HepG2 (cell line): Measurements from ENCODE around the gene HMGN4. TPM values are rescaled to one million over a fixed set of nuclear protein-coding genes. Genes with fewer than 3 reads are reported as not detected.

Source experiments
- ASH2L ChIP-seq: fragments of 300-600, 200-600 bp; sonication (generic); IDR thresholded peaks from 2 replicates; pipeline ENCODE4 v1.7.0; 2017; ENCODE audit warnings: low read depth, mild to moderate bottlenecking, moderate library complexity, mixed read lengths, low read length; ENCODE audit not compliant: insufficient read length
- ATF7-NPFF ChIP-seq: sonication (generic); formaldehyde crosslinking; IDR thresholded peaks from 2 replicates; pipeline ENCODE4 v1.8.1; 2023; ENCODE audit warnings: mild to moderate bottlenecking, low read depth, missing genetic modification reagents, moderate library complexity
- CHD4 ChIP-seq: fragments of 200-600 bp; sonication (generic); IDR thresholded peaks from 2 replicates; pipeline ENCODE4 v1.7.0; 2017; ENCODE audit warnings: mild to moderate bottlenecking, low read length, borderline replicate concordance
- DPF2 ChIP-seq: sonication (generic); formaldehyde crosslinking; IDR thresholded peaks from 2 replicates; pipeline ENCODE4 v1.4.0; 2020; ENCODE audit warnings: mild to moderate bottlenecking, low read depth, missing genetic modification reagents, borderline replicate concordance
- ETV6 ChIP-seq: sonication (generic); formaldehyde crosslinking; conservative IDR thresholded peaks from 2 replicates; pipeline ENCODE4 v1.4.0; 2020; ENCODE audit warnings: missing genetic modification reagents
- IKZF4 ChIP-seq: sonication (generic); formaldehyde crosslinking; IDR thresholded peaks from 2 replicates; pipeline ENCODE4 v1.5.1; 2020; ENCODE audit warnings: borderline replicate concordance, mild to moderate bottlenecking, low read depth, missing genetic modification reagents; ENCODE audit errors: not compliant biosample characterization
- JDP2 ChIP-seq: sonication (generic); formaldehyde crosslinking; IDR thresholded peaks from 2 replicates; pipeline ENCODE4 v1.8.1; 2022; ENCODE audit warnings: missing genetic modification reagents, borderline replicate concordance
- KAT8 ChIP-seq: IDR thresholded peaks from 2 replicates; pipeline ENCODE4 v1.6.1; 2016; ENCODE audit warnings: missing genetic modification reagents, missing compliant biosample characterization
- LBX2 ChIP-seq: sonication (generic); formaldehyde crosslinking; IDR thresholded peaks from 2 replicates; pipeline ENCODE4 v1.5.0; 2020; ENCODE audit warnings: missing genetic modification reagents, mild to moderate bottlenecking, borderline replicate concordance
- NFKB2 ChIP-seq: sonication (generic); formaldehyde crosslinking; IDR thresholded peaks from 2 replicates; pipeline ENCODE4 v1.4.0; 2020; ENCODE audit warnings: missing genetic modification reagents, borderline replicate concordance
- POGK ChIP-seq: sonication (generic); formaldehyde crosslinking; conservative IDR thresholded peaks from 2 replicates; pipeline ENCODE4 v1.8.0; 2022; ENCODE audit warnings: mild to moderate bottlenecking, moderate library complexity, missing genetic modification reagents
- RFX5 ChIP-seq: IDR thresholded peaks from 2 replicates; pipeline ENCODE4 v1.6.1; 2011; ENCODE audit warnings: low read depth, low read length, improper control_type of control experiment
- ZFP37 ChIP-seq: sonication (generic); formaldehyde crosslinking; IDR thresholded peaks from 2 replicates; pipeline ENCODE4 v1.4.0; 2020; ENCODE audit warnings: missing genetic modification reagents, borderline replicate concordance
- ZMYM3 ChIP-seq: sonication (generic); formaldehyde crosslinking; IDR thresholded peaks from 2 replicates; pipeline ENCODE4 v1.5.1; 2020; ENCODE audit warnings: mild to moderate bottlenecking, missing genetic modification reagents
- ZNF264 ChIP-seq: sonication (generic); formaldehyde crosslinking; IDR thresholded peaks from 2 replicates; pipeline ENCODE4 v1.4.0; 2020; ENCODE audit warnings: missing genetic modification reagents
- ZNF317 ChIP-seq: sonication (generic); formaldehyde crosslinking; IDR thresholded peaks from 2 replicates; pipeline ENCODE4 v1.5.0; 2020; ENCODE audit warnings: mild to moderate bottlenecking, missing genetic modification reagents
- ZNF792 ChIP-seq: IDR thresholded peaks from 2 replicates; pipeline ENCODE4 v1.6.1; 2016
- polyA plus RNA-seq, 8 experiments: library from polyadenylated mRNA; depleted of rRNA in 3 of 8; stranded (reverse) in 7 of 8; unstranded in 1 of 8; fragments of >200 nt; fragmentation: Illumina TruSeq in 4 of 8; extraction: Trizol in 4 of 8; gene quantifications; 2 replicates each; pipeline versions ENCODE4 v1.2.1 to v1.2.3, GENCODE V29; 2011 to 2016; ENCODE audit warnings: low read depth in 4 of 8, missing spikeins in 1 of 8, mixed read lengths in 1 of 8; ENCODE audit not compliant: insufficient read depth in 1 of 8
- total RNA-seq, 5 experiments: library from RNA; depleted of rRNA; stranded (reverse); fragments of >200 nt; fragmentation: Illumina TruSeq; extraction: Trizol; gene quantifications; 2 replicates each; pipeline ENCODE4 v1.2.3, GENCODE V29; 2016; ENCODE audit warnings: low read depth in 1 of 5
- TF ChIP-seq, protein P1 (sequence below): sonication (generic); formaldehyde crosslinking; IDR thresholded peaks from 2 replicates; pipeline ENCODE4 v1.4.0; 2020; ENCODE audit warnings: missing genetic modification reagents
- TF ChIP-seq, protein P2 (sequence below): sonication (generic); formaldehyde crosslinking; IDR thresholded peaks from 2 replicates; pipeline ENCODE4 v1.4.0; 2020; ENCODE audit warnings: missing genetic modification reagents; ENCODE audit errors: not compliant biosample characterization
- TF ChIP-seq, protein P3 (sequence below): IDR thresholded peaks from 2 replicates; pipeline ENCODE4 v1.4.0; 2020; ENCODE audit warnings: mild to moderate bottlenecking, missing genetic modification reagents

HMGN4 gene
- total and polyA plus RNA-seq, 2 of the 13 experiments (the other 11 are each of a cell fraction or from before 2014, with no cell fraction given): 39.9 to 52.1 TPM

DNA sequence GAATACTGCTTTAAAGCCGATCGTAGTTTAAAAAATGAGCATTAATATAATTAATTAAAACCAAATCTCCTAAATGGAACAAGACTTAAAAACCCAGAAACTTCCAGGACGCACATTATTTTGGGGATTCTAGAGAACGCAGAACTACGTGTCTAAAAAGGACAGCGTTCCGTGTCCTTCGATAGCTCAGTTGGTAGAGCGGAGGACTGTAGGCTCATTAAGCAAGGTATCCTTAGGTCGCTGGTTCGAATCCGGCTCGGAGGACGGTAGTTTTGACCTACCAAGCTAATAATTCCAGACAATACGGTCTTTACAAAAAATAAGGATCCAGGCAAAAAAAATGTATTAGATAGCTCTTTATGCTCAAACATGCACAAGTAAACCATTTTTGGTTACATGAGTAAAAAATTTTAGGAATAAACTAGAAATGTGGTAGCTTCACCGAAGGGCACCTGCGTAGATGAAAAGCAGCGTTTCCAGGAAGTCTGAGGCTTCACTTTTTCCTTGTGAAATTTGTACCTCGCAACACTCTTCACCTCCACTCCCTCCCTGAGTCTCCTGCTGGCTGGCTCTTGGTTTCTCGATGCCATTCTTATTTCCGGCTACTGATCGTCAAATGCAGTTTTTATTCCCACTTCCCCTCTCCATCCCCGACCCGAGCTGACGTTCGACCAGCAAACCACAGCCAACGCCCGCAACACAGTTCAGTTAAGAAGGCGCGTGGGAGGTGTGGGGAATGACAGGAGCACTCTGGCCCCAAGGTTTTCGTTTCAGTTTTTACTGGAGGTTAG is 39.0 kb downstream of the HMGN4 start (continued):
- TF ChIP-seq ZMYM3 (CRISPR knock-in tag) (peak; percentile 55; the same call in 1 of the 2 replicates), POGK (CRISPR knock-in tag) (no peak), LBX2 (CRISPR knock-in tag) (no peak), DPF2 (no peak), ASH2L (no peak), ZNF264 (CRISPR knock-in tag) (no peak), ZNF792 (peak; percentile 56), ETV6 (no peak), NFKB2 (CRISPR knock-in tag) (0 out of 2 replicates have a peak, but pooled peaks have one; percentile 46), CHD4 (peak; percentile 85; the same call in 1 of the 2 replicates), ZNF317 (CRISPR knock-in tag) (no peak), IKZF4 (CRISPR knock-in tag) (no peak), RFX5 (no peak), ZFP37 (CRISPR knock-in tag) (no peak), KAT8 (CRISPR knock-in tag) (peak; percentile 56; the same call in 1 of the 2 replicates), ATF7-NPFF (CRISPR knock-in tag) (no peak), JDP2 (CRISPR knock-in tag) (no peak)
- TF ChIP-seq, protein P1, sequence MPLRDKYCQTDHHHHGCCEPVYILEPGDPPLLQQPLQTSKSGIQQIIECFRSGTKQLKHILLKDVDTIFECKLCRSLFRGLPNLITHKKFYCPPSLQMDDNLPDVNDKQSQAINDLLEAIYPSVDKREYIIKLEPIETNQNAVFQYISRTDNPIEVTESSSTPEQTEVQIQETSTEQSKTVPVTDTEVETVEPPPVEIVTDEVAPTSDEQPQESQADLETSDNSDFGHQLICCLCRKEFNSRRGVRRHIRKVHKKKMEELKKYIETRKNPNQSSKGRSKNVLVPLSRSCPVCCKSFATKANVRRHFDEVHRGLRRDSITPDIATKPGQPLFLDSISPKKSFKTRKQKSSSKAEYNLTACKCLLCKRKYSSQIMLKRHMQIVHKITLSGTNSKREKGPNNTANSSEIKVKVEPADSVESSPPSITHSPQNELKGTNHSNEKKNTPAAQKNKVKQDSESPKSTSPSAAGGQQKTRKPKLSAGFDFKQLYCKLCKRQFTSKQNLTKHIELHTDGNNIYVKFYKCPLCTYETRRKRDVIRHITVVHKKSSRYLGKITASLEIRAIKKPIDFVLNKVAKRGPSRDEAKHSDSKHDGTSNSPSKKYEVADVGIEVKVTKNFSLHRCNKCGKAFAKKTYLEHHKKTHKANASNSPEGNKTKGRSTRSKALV (CRISPR knock-in tag): peak; percentile 57; the same call in 1 of the 2 replicates
- TF ChIP-seq, protein P2, sequence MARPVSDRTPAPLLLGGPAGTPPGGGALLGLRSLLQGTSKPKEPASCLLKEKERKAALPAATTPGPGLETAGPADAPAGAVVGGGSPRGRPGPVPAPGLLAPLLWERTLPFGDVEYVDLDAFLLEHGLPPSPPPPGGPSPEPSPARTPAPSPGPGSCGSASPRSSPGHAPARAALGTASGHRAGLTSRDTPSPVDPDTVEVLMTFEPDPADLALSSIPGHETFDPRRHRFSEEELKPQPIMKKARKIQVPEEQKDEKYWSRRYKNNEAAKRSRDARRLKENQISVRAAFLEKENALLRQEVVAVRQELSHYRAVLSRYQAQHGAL (CRISPR knock-in tag): no peak
- TF ChIP-seq, protein P3, sequence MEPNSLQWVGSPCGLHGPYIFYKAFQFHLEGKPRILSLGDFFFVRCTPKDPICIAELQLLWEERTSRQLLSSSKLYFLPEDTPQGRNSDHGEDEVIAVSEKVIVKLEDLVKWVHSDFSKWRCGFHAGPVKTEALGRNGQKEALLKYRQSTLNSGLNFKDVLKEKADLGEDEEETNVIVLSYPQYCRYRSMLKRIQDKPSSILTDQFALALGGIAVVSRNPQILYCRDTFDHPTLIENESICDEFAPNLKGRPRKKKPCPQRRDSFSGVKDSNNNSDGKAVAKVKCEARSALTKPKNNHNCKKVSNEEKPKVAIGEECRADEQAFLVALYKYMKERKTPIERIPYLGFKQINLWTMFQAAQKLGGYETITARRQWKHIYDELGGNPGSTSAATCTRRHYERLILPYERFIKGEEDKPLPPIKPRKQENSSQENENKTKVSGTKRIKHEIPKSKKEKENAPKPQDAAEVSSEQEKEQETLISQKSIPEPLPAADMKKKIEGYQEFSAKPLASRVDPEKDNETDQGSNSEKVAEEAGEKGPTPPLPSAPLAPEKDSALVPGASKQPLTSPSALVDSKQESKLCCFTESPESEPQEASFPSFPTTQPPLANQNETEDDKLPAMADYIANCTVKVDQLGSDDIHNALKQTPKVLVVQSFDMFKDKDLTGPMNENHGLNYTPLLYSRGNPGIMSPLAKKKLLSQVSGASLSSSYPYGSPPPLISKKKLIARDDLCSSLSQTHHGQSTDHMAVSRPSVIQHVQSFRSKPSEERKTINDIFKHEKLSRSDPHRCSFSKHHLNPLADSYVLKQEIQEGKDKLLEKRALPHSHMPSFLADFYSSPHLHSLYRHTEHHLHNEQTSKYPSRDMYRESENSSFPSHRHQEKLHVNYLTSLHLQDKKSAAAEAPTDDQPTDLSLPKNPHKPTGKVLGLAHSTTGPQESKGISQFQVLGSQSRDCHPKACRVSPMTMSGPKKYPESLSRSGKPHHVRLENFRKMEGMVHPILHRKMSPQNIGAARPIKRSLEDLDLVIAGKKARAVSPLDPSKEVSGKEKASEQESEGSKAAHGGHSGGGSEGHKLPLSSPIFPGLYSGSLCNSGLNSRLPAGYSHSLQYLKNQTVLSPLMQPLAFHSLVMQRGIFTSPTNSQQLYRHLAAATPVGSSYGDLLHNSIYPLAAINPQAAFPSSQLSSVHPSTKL (CRISPR knock-in tag): peak; percentile 41
